K562 (cell line): ENCODE results near the gene EFNA2. TPM values are rescaled to one million over a fixed set of nuclear protein-coding genes. Genes with fewer than 3 reads are reported as not detected.

Source experiments
- BRD4 ChIP-seq: fragments of 200-600 bp; sonication (generic); IDR thresholded peaks from 2 replicates; pipeline ENCODE4 v1.6.1; 2017; ENCODE audit warnings: inconsistent platforms
- NR4A1 ChIP-seq, 2 experiments: fragments of 250-450 bp in 1 of 2; fragments of 450-650 bp in 1 of 2; sonication (Bioruptor Pico) in 1 of 2; IDR thresholded peaks; 2 replicates each; pipeline versions ENCODE4 v1.4.0 to v1.6.1; 2016 to 2020; ENCODE audit warnings: mild to moderate bottlenecking in 2 of 2, missing compliant biosample characterization in 1 of 2, missing genetic modification characterization in 1 of 2, moderate library complexity in 1 of 2
- PHF8 ChIP-seq: fragments of 200-600 bp; sonication (generic); IDR thresholded peaks from 2 replicates; pipeline ENCODE4 v1.6.1; 2012; ENCODE audit warnings: mixed run types, mild to moderate bottlenecking, inconsistent platforms, low read length, moderate library complexity, borderline replicate concordance
- RBBP5 ChIP-seq: fragments of 200-600 bp; sonication (generic); IDR thresholded peaks from 2 replicates; pipeline ENCODE4 v1.6.1; 2012; ENCODE audit warnings: borderline replicate concordance, mild to moderate bottlenecking, low read length, control low read depth, inconsistent platforms; ENCODE audit not compliant: insufficient read depth, poor library complexity, severe bottlenecking
- SAFB2 ChIP-seq: fragments of 200-400 bp; formaldehyde crosslinking; IDR thresholded peaks from 2 replicates; pipeline ENCODE4 v1.6.1; 2018; ENCODE audit warnings: borderline replicate concordance, low read length, low read depth, moderate library complexity; ENCODE audit not compliant: severe bottlenecking
- SRSF1 ChIP-seq: fragments of 200-400 bp; formaldehyde crosslinking; IDR thresholded peaks from 2 replicates; pipeline ENCODE4 v1.6.1; 2017; ENCODE audit warnings: mild to moderate bottlenecking, low read depth, low read length, moderate library complexity
- SRSF3 ChIP-seq: fragments of 200-400 bp; formaldehyde crosslinking; IDR thresholded peaks from 2 replicates; pipeline ENCODE4 v1.6.1; 2016; ENCODE audit warnings: mild to moderate bottlenecking, low read length, moderate library complexity; ENCODE audit not compliant: insufficient read depth
- STAT5B ChIP-seq: fragments of 250-450 bp; sonication (Bioruptor Pico); IDR thresholded peaks from 2 replicates; pipeline ENCODE4 v1.8.0; 2021; ENCODE audit warnings: mild to moderate bottlenecking, inconsistent platforms
- ZKSCAN1 ChIP-seq: fragments of 150-350 bp; IDR thresholded peaks from 2 replicates; pipeline ENCODE4 v1.6.1; 2016; ENCODE audit warnings: low read depth, low read length
- ZNF274 ChIP-seq: IDR thresholded peaks from 2 replicates; pipeline ENCODE4 v1.6.1; 2011; ENCODE audit warnings: low read depth, mild to moderate bottlenecking, low read length, moderate library complexity, borderline replicate concordance
- polyA plus RNA-seq, 8 experiments: library from polyadenylated mRNA; depleted of rRNA in 4 of 8; stranded (reverse) in 5 of 8; unstranded in 3 of 8; fragments of >200 nt; fragmentation: Nextera tagmentation in 2 of 8; fragmentation: Illumina TruSeq in 1 of 8; extraction: Ambion mirVana in 2 of 8; extraction: Trizol in 1 of 8; gene quantifications; 2 replicates each; pipeline versions ENCODE4 v1.2.1 to v1.2.3, GENCODE V29; 2011 to 2014; ENCODE audit warnings: inconsistent platforms in 1 of 8, missing spikeins in 1 of 8
- total RNA-seq, 7 experiments: library from RNA; depleted of rRNA in 6 of 7; stranded (reverse); fragments of >200 nt in 6 of 7; fragmentation: Illumina TruSeq in 2 of 7; extraction: Trizol in 2 of 7; gene quantifications; 2 replicates each; pipeline versions ENCODE4 v1.2.1 to v1.2.3, GENCODE V29; 2011 to 2021; ENCODE audit warnings: low replicate concordance in 1 of 7
- TF ChIP-seq, protein P1 (sequence below): IDR thresholded peaks from 2 replicates; pipeline ENCODE4 v1.6.1; 2011; ENCODE audit not compliant: insufficient read length; ENCODE audit errors: extremely low read depth
- TF ChIP-seq, protein P2 (sequence below): fragments of 250-450 bp; sonication (Bioruptor Pico); IDR thresholded peaks from 2 replicates; pipeline ENCODE4 v1.4.0; 2020; ENCODE audit warnings: mild to moderate bottlenecking
- TF ChIP-seq, protein P3 (sequence below), 2 experiments: fragments of 200-800 bp in 1 of 2; sonication (Bioruptor generic) in 1 of 2; sonication (generic) in 1 of 2; formaldehyde crosslinking in 1 of 2; IDR thresholded peaks in 1 of 2; conservative IDR thresholded peaks in 1 of 2; 2 replicates each; pipeline versions ENCODE4 v1.5.0 to v1.6.1; 2016 to 2020; ENCODE audit warnings: missing compliant biosample characterization in 1 of 2, missing genetic modification characterization in 1 of 2, missing genetic modification reagents in 1 of 2
- TF ChIP-seq, protein P4 (sequence below): fragments of 250-450 bp; sonication (Bioruptor Pico); IDR thresholded peaks from 2 replicates; pipeline ENCODE4 v1.4.0; 2020; ENCODE audit warnings: mild to moderate bottlenecking, moderate library complexity
- TF ChIP-seq, protein P5 (sequence below), 2 experiments: IDR thresholded peaks; 2 replicates each; pipeline ENCODE4 v1.6.1; 2011; ENCODE audit warnings: borderline replicate concordance in 1 of 2, control low read depth in 1 of 2, low read depth in 1 of 2, low read length in 1 of 2, mild to moderate bottlenecking in 1 of 2, mixed read lengths in 1 of 2, moderate library complexity in 1 of 2; ENCODE audit not compliant: insufficient read depth in 1 of 2, insufficient read length in 1 of 2, poor library complexity in 1 of 2, severe bottlenecking in 1 of 2; ENCODE audit errors: extremely low read depth in 1 of 2
- TF ChIP-seq, protein P6 (sequence below), 2 experiments: fragments of 450-650 bp; IDR thresholded peaks; 2 replicates each; pipeline ENCODE4 v1.6.1; 2016

EFNA2 gene
- total and polyA plus RNA-seq, 9 of the 15 experiments (the other 6 are each of a cell fraction or from before 2014, with no cell fraction given): 0.11 to 0.44 (median 0.15) TPM; not detected in 6

DNA sequence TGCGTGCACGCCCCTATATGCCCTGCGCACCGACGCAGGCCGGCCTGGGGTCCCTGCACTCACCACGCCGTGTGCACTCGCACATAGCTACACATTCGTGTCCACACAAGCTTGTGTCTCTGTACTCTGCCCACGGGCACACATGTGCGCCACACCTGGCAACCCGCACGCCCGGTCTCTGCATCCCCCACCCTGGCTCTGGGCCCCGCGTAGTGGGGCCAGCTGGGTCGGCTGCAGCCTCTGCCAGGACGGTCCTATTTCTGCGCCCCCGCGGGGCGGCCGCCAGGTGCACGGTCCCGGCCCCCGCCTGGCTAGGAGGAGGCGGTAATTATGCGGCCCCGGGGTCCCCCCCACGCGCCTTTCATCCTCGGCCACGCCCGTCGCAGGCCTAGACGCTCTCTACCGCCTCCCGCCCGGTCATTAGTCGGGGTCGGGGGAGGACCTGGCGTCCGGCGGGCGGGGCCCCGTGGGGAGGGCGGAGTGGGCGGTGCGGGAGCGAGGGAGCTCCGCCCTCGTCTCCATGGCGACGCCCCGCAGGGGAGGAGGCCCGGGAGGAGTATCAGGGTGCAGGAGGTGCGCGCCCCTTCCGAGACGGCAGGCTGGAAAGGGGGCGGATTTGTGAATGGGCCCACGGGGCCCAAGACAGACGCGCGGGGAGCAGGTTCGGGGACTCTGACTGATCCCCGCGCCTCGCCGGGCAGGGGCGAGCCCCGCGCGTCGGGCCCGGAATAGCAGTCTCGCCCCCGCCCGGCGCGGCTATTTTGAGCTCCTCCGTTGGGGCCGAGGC lies 19.4 kb upstream of the EFNA2 start (continued):
- TF ChIP-seq, protein P1, sequence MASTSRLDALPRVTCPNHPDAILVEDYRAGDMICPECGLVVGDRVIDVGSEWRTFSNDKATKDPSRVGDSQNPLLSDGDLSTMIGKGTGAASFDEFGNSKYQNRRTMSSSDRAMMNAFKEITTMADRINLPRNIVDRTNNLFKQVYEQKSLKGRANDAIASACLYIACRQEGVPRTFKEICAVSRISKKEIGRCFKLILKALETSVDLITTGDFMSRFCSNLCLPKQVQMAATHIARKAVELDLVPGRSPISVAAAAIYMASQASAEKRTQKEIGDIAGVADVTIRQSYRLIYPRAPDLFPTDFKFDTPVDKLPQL: no peak
- TF ChIP-seq SRSF1 (no peak), PHF8 (peak; percentile 19; the same call in 1 of the 2 replicates), RBBP5 (no peak), SAFB2 (no peak), STAT5B (CRISPR knock-in tag) (no peak), NR4A1 (CRISPR knock-in tag; IDR thresholded peaks at IDR 0.05) (no peak), NR4A1 (tag; IDR thresholded peaks at IDR 0.05) (no peak), SRSF3 (no peak), BRD4 (0 out of 2 replicates have a peak, but pooled peaks have one; percentile 49), ZNF274 (no peak), ZKSCAN1 (0 out of 2 replicates have a peak, but pooled peaks have one; percentile 32)
- TF ChIP-seq, protein P2, sequence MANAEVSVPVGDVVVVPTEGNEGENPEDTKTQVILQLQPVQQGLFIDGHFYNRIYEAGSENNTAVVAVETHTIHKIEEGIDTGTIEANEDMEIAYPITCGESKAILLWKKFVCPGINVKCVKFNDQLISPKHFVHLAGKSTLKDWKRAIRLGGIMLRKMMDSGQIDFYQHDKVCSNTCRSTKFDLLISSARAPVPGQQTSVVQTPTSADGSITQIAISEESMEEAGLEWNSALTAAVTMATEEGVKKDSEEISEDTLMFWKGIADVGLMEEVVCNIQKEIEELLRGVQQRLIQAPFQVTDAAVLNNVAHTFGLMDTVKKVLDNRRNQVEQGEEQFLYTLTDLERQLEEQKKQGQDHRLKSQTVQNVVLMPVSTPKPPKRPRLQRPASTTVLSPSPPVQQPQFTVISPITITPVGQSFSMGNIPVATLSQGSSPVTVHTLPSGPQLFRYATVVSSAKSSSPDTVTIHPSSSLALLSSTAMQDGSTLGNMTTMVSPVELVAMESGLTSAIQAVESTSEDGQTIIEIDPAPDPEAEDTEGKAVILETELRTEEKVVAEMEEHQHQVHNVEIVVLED: peak; percentile 51
- TF ChIP-seq, protein P3, sequence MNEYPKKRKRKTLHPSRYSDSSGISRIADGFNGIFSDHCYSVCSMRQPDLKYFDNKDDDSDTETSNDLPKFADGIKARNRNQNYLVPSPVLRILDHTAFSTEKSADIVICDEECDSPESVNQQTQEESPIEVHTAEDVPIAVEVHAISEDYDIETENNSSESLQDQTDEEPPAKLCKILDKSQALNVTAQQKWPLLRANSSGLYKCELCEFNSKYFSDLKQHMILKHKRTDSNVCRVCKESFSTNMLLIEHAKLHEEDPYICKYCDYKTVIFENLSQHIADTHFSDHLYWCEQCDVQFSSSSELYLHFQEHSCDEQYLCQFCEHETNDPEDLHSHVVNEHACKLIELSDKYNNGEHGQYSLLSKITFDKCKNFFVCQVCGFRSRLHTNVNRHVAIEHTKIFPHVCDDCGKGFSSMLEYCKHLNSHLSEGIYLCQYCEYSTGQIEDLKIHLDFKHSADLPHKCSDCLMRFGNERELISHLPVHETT (CRISPR knock-in tag; conservative IDR thresholded peaks at IDR 0.05 in 1 of 2, IDR thresholded peaks at IDR 0.05 in 1 of 2): peak in 1 of 2 experiments; percentile 82; a peak in 2 of 4 replicates
- TF ChIP-seq, protein P4, sequence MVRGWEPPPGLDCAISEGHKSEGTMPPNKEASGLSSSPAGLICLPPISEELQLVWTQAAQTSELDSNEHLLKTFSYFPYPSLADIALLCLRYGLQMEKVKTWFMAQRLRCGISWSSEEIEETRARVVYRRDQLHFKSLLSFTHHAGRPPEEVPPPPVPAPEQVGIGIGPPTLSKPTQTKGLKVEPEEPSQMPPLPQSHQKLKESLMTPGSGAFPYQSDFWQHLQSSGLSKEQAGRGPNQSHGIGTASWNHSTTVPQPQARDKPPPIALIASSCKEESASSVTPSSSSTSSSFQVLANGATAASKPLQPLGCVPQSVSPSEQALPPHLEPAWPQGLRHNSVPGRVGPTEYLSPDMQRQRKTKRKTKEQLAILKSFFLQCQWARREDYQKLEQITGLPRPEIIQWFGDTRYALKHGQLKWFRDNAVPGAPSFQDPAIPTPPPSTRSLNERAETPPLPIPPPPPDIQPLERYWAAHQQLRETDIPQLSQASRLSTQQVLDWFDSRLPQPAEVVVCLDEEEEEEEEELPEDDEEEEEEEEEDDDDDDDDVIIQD: no peak
- TF ChIP-seq, protein P5, sequence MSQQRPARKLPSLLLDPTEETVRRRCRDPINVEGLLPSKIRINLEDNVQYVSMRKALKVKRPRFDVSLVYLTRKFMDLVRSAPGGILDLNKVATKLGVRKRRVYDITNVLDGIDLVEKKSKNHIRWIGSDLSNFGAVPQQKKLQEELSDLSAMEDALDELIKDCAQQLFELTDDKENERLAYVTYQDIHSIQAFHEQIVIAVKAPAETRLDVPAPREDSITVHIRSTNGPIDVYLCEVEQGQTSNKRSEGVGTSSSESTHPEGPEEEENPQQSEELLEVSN (IDR thresholded peaks at IDR 0.05; ENCODE audit: borderline replicate concordance in 1 of 2, extremely low read depth in 1 of 2, insufficient read depth in 1 of 2, insufficient read length in 1 of 2, low read depth in 1 of 2, low read length in 1 of 2, poor library complexity in 1 of 2, severe bottlenecking in 1 of 2): peak in 1 of 2 experiments; percentile 67
- TF ChIP-seq, protein P6, sequence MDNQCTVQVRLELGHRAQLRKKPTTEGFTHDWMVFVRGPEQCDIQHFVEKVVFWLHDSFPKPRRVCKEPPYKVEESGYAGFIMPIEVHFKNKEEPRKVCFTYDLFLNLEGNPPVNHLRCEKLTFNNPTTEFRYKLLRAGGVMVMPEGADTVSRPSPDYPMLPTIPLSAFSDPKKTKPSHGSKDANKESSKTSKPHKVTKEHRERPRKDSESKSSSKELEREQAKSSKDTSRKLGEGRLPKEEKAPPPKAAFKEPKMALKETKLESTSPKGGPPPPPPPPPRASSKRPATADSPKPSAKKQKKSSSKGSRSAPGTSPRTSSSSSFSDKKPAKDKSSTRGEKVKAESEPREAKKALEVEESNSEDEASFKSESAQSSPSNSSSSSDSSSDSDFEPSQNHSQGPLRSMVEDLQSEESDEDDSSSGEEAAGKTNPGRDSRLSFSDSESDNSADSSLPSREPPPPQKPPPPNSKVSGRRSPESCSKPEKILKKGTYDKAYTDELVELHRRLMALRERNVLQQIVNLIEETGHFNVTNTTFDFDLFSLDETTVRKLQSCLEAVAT (IDR thresholded peaks at IDR 0.05): no peak
